Stomach (tissue), 4 donors: ENCODE measurements around the gene RFTN1.

Experiments
- CTCF ChIP-seq, 7 experiments: fragments of 450-650 bp in 4 of 7; fragments of 200-600 bp in 3 of 7; sonication (generic) in 3 of 7; IDR thresholded peaks; one replicate each; pipeline ENCODE4 v1.5.1; 2016 to 2019; ENCODE audit warnings: antibody characterized with exemption in 7 of 7, control low read depth in 2 of 7, mild to moderate bottlenecking in 1 of 7
- POLR2A ChIP-seq, 4 donors: fragments of 450-650 bp; IDR thresholded peaks; one replicate each; pipeline ENCODE4 v1.6.1; 2016; ENCODE audit warnings: antibody characterized with exemption in 4 of 4, control low read depth in 2 of 4, mild to moderate bottlenecking in 1 of 4, moderate library complexity in 1 of 4
- POLR2AphosphoS5 ChIP-seq, 3 donors: sonication (generic); formaldehyde crosslinking; IDR thresholded peaks; one replicate each; pipeline ENCODE4 v1.6.1; 2016; ENCODE audit warnings: antibody characterized with exemption in 3 of 3

DNA sequence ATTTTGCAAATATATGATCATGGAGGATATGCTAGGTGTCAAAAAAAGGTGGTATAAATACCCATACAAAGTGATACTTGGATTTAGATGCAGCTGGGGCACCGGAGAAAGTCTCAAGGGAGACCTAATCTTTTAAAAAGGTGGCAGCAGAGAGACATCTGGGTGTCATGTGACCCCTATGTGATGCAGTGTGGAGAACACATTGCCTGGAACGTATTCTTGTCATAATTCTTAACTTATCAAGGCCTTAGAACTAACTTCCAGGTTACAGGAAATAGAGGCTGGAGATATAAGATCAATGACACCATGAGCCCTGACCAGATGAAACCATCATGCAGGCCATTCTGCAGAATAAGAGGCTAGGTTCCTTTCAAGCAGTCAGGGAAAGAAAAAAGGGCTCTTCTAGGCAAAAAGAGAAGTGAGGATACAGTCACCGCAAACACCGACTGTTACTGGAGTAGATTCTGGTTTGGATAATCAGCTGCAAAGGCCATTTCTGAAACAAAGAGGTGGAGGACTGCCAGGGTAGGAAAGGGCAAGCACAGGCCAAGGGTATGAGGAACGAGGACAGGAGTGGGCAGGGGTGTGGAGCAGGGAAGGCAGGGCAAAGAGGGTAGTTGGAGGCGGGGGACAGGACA is 147.9 kb downstream of the RFTN1 start:
- TF ChIP-seq POLR2A (IDR thresholded peaks at IDR 0.05) (no peak), POLR2AphosphoS5 (IDR thresholded peaks at IDR 0.05) (no peak), CTCF (IDR thresholded peaks at IDR 0.05) (no peak)
